ENCODE measurements around the gene OXCT1. TPM values are rescaled to one million over a fixed set of nuclear protein-coding genes. Genes with fewer than 3 reads are reported as not detected.

The OXCT1 gene
- total and polyA plus RNA-seq, 2 of the 13 experiments (the other 11 are each of a cell fraction or from before 2014, with no cell fraction given), result 0.92 to 4.7 TPM

GRCh38 chr5:41682641-41683040, 187.6 kb downstream of the OXCT1 start:
- DNase-seq (ENCODE audit: low spot score) (no peak), ATAC-seq (no peak), FAIRE-seq (no peak)
- Histone ChIP-seq H3K79me2 (ENCODE audit: insufficient read depth, low read length) (no peaks in the 10 kb centered on the region), H3K36me3 (replicated peaks in 1 of 2; ENCODE audit: control insufficient read depth in 1 of 2, insufficient read depth in 2 of 2, low read length in 2 of 2) (no peaks in the 10 kb centered on the region), H3K9ac (ENCODE audit: insufficient read depth, low read depth, low read length) (no peak overlapping the region), H3K4me3 (replicated peaks in 1 of 3; ENCODE audit: insufficient read depth in 1 of 3, low read depth in 2 of 3, low read length in 3 of 3) (no peak overlapping the region), H2AFZ (ENCODE audit: low read length) (no peak overlapping the region), H3K4me2 (ENCODE audit: low read depth, low read length) (no peak overlapping the region), H3K27me3 (ENCODE audit: control insufficient read depth in 1 of 2, insufficient read depth in 2 of 2, low read length in 2 of 2) (no peaks in the 10 kb centered on the region), H3K9me3 (ENCODE audit: low read length) (no peaks in the 10 kb centered on the region), H3K4me1 (ENCODE audit: insufficient read depth, low read length) (no peaks in the 10 kb centered on the region), H4K20me1 (ENCODE audit: insufficient read depth, low read length) (no peaks in the 10 kb centered on the region), H3K27ac (ENCODE audit: extremely low read length, insufficient read depth, low read length) (no peak overlapping the region)
- CTCF ChIA-PET (ENCODE audit: low intra/inter-chr PET ratio, low total read pairs), result no interaction called here
- POLR2A ChIA-PET, result no interaction called here
- BruUV-seq (replicated peaks), result no TSS peak
- intact Hi-C loops (cut with micrococcal nuclease; ENCODE audit: unreplicated experiment), result no loop called here
- TF ChIP-seq ERF (CRISPR knock-in tag; IDR thresholded peaks at IDR 0.05) (no peak), ZNF780A (CRISPR knock-in tag; IDR thresholded peaks at IDR 0.05) (no peak), ZSCAN25 (CRISPR knock-in tag; IDR thresholded peaks at IDR 0.05) (no peak), CTCF (CRISPR knock-in tag; IDR thresholded peaks at IDR 0.05) (no peak), KLF12 (CRISPR knock-in tag; IDR thresholded peaks at IDR 0.05; ENCODE audit: borderline replicate concordance) (no peak), RAD51 (IDR thresholded peaks at IDR 0.05; ENCODE audit: borderline replicate concordance) (no peak), DMAP1 (CRISPR knock-in tag; IDR thresholded peaks at IDR 0.05) (no peak), NFAT5 (CRISPR knock-in tag; IDR thresholded peaks at IDR 0.05) (no peak), SSRP1 (CRISPR knock-in tag; IDR thresholded peaks at IDR 0.05) (no peak), ASH2L (IDR thresholded peaks at IDR 0.05; ENCODE audit: insufficient read length, low read depth, low read length) (no peak)
- TF ChIP-seq, protein P1, sequence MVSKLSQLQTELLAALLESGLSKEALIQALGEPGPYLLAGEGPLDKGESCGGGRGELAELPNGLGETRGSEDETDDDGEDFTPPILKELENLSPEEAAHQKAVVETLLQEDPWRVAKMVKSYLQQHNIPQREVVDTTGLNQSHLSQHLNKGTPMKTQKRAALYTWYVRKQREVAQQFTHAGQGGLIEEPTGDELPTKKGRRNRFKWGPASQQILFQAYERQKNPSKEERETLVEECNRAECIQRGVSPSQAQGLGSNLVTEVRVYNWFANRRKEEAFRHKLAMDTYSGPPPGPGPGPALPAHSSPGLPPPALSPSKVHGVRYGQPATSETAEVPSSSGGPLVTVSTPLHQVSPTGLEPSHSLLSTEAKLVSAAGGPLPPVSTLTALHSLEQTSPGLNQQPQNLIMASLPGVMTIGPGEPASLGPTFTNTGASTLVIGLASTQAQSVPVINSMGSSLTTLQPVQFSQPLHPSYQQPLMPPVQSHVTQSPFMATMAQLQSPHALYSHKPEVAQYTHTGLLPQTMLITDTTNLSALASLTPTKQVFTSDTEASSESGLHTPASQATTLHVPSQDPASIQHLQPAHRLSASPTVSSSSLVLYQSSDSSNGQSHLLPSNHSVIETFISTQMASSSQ (IDR thresholded peaks at IDR 0.05; ENCODE audit: low read depth), result no peak
- TF ChIP-seq, protein P1 (CRISPR knock-in tag; IDR thresholded peaks at IDR 0.05; ENCODE audit: borderline replicate concordance), result no peak
- 0% methylated on average over 1 of the region's 1 CpG for WGBS (ENCODE audit: low lambda C conversion rate)
- in situ Hi-C loops (cut with HindIII; ENCODE audit: extremely low pct_ligation_motif_present, low pct_unique_long_range_greater_than_20kb), result no loop called here
